HG02840 (cell line): ENCODE measurements around the gene IFT80.

ENCODE experiments used
- ATAC-seq: cut with Tn5 transposase; IDR thresholded peaks from one replicate; pipeline ENCODE4 v1.9.1; 2021; ENCODE audit warnings: mild to moderate bottlenecking, moderate library complexity, moderate number of reproducible peaks; ENCODE audit not compliant: unreplicated experiment, low FRiP score

Gene IFT80

DNA sequence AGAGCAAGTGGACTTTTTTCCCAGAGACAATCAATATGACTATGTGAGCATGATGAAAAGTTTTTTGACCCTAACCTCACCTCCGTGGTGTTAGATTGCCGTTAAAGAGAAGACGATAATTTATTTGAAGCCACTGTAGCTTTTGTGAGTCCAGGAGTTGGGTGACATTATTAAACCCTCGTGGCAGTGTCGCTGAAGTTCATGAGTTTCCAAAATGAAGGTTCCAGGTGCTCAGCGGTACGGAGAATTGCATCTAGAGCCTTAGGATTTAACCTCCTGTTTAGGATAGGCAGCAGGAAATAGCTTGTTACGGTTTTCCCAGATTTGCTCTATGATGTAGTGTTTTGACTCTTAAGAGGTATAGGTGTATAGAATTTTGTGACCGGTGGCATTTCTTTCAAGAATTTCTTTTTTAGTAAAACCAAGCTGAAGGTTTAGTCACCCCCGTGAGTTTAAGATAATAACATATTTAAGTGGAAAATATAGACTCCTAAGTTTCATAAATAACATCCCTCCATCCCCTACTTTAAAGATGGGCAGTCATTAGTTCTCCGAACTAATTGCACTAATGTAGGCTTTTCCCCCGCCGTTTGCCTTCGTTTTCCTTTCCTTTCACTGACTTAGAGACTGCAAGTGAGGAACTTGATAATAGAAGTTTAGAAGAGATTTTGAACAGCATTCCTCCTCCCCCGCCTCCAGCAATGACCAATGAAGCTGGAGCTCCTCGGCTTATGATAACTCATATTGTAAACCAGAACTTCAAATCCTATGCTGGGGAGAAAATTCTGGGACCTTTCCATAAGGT is 2.5 kb upstream of the IFT80 start:
- no peak for ATAC-seq

- peak; percentile 5 for ATAC-seq
These were observed 1.7 kb upstream of the IFT80 start for GRCh38 chr3:160400702-160401150.

- ATAC-seq = peak; percentile 20
These were observed 1.1 kb upstream of the IFT80 start for GRCh38 chr3:160400030-160400701.

GRCh38 chr3:160398820-160399124 is 253 bp downstream of the IFT80 start:
- peak; percentile 3 for ATAC-seq

DNA sequence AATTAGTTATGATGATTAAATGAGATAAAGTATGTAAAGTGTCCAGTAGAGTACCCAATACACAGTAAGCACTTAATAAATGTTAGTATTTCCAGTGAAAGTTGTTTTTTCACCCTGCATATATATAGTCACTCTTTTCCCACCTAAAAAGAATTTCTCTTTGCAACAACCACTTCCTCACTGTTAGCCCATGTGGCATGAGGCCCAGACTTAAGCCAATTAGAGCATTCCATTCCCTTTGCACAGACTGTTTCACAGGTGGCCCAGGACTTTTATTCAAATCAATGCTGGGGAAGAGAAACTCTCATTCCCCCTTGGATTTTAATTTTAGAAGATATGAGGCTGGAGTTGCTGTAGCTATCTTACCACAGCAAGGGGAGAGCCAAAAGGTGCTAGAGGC is 3.7 kb downstream of the IFT80 start:
- no peak for ATAC-seq

- ATAC-seq = no peak
These were observed 5.0 kb downstream of the IFT80 start for GRCh38 chr3:160394009-160394392.

DNA sequence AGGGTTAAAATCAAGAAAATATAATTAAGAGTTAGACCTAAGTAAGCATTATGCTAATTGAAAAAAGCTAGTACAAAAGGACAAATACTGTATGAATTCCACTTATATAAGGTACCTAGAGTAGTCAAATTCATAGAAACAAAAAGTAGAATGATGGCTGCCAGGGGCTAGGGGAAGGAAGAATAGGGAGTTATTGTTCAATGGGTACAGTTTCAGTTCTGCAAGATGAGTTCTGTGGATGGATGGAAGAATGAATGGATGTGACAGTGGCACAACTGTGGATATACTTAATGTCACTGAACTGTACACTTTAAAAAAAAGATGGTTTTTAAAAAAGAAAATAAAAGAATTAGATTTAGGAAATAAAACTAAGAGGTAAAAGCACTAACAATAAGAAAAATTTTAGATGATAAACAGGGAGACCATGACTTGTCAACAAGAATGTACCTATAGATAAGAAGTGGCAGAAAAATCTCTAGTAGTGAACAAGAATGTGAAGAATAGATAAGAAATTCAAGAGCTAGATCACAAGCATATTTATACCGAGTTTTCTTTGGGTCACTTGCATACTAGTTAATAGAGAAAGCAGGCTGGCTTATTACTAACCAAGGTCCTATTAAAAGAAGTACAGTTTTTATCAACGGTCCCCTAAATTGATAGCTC is 5.5 kb downstream of the IFT80 start:
- ATAC-seq = no peak

DNA sequence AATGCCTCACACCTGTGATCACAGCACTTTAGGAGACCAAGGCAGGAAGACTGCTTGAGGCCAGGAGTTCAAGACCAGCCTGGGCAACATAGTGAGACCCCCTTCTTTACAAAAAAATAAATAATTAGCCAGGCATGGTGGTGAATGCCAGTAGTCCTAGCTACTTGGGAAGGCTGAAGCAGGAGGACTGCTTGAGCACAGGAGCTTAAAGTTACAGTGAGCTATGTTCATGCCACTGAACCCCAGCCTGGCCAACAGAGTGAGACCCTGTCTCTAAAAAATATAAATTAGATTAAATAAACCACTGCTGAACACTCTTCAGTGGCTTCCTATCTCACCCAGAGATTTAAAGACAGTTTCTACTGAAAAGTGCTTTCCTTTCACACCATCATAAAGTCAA is 6.2 kb downstream of the IFT80 start:
- ATAC-seq = no peak

- no peak for ATAC-seq
These were observed 8.4 kb downstream of the IFT80 start for GRCh38 chr3:160390565-160391138.

DNA sequence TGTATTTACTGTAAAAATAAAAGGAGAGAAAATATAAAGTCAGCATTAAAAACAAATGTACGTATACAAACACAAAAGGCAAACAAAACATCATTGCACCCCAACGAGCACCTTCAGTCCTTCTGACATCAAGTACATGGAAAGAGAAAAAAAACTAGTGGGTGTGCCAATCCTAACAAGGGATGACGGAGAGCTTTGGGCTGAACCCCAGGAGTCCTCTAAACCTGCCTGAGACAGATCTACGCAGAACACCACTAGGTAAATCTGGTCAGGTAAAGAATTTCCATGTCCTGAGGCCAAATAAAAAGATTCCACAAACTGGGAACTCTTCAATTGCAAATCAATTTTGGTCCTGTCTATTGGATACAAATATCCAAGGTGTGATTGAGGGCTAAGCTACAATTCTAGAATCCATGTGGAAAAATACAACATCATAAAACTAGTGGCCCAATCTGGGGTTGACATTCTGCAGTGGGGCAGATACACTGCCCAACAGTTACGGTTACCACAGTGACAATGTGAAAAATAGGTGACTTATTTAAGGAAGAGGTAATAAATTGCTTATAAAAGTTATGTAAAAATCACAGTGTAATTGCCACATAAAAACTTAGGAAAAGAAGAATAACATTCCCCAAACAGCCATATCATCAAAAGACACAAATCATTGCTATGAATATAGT is 14.2 kb downstream of the IFT80 start:
- ATAC-seq = no peak

- no peak for ATAC-seq
These were observed 17.6 kb downstream of the IFT80 start for GRCh38 chr3:160381470-160381869.

DNA sequence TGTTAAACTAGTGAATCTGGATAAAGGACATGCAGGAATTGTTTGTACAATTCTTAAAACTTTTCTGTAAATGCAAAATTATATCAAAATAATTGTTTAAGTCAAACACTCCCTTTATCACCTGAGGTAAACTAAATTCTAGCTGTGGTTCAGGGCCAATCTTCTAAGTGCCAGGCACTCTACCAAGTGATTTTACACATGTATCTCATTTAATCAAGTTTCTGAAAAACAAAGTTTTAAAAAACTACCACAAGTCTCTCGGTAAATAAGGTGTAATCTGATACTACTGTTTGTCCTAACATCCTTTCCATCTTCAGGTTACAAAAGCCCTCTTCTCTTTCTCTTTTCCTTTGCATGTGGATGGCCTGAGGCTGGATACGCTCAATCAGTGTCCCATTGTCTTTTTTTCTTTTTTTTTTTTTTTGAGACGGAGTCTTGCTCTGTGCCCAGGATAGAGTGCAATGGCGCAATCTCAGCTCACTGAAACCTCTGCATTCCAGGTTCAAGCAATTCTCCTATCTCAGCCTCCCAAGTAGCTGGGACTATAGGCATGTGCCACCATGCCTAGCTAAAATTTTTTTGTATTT is 19.3 kb downstream of the IFT80 start:
- no peak for ATAC-seq

DNA sequence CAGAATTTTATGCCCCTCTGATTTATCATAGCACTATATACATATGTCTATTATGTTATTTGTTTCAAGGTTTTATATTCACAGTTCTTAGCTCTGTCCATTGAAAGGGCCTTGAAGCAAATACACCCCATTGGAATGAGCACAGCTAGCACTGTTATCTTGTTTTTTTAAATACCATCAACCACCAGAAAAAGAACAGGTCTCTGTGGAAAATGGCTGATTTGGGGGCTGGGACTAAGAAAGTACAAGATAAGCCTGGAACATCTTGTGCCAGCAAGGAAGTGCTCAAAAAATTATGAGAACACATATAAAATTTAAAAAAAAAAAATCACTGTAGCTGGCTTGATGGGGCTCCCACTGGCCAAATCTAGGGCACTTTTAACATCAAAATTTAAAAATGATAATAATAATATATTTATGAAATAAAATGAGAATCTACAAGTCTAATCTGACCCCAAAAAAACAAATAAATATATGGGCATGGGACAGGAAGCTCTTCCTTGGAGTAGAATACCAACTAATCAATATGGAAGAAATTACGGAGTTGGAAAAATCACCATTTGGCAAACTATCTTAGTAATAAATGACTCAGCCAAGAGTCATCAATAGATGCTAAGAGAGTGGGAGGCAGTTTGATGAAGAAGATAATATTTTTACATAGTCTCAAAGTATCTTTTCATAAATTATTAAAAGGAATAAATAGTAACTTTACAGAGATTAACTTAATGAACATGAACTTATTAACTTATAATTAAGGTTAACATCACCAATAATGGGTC is 20.5 kb downstream of the IFT80 start:
- no peak for ATAC-seq

GRCh38 chr3:160376681-160377080 is 22.3 kb downstream of the IFT80 start:
- no peak for ATAC-seq

DNA sequence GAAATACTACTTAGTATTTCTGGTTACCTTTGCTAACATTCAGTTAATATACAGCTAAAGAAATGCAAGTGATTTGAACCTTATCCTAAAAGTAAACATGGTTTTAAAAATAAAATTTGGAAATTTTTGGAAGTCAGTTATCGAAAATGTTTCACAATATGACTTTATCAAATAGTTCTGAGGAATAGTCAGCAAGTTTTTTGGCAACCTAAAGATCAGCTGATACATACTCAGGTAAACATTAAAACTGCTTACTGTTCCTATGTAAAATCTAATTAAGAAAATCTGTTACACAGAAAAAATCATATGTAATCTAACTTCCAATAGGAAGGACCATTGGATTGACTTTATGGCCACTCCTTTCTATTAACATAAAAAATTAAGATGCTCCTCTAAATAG is 24.1 kb downstream of the IFT80 start:
- ATAC-seq = no peak

DNA sequence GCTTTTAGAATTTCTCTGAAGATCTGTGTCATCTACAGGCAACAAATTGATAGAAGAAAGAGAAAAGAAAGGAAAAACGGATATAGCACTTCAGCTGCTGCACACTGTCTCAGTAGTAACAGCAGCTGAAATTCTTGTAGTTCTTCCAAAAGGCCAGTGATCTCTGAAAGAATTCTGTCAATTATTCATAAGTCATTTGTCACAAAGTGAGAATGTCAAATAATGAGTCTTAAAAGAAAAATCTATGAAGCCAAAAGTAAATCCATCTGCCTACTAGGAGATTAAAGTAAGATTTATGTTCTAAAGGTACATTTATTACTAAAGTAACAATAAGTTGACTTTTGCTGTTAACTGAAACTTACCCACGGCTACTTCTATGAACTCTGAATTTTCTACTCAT is 24.6 kb downstream of the IFT80 start:
- ATAC-seq = no peak

DNA sequence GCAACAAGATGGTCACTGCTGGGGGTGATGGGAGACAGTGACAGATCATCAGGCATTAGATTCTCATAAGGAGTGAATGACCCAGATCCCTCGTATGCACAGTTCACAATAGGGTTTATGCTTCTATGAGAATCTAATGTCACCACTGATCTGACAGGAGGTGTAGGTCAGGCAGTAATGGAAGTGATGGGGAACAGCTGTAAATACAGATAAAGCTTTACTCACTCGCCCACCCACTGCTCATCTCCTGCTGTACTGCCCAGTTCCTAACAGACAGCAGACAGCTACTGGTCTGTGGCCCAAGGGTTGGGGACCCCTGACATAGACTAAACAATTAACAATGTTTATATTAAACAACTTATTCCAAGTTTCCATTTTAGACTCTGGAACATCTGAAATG is 25.4 kb downstream of the IFT80 start:
- ATAC-seq = no peak

GRCh38 chr3:160372780-160373179 is 26.2 kb downstream of the IFT80 start:
- no peak for ATAC-seq

DNA sequence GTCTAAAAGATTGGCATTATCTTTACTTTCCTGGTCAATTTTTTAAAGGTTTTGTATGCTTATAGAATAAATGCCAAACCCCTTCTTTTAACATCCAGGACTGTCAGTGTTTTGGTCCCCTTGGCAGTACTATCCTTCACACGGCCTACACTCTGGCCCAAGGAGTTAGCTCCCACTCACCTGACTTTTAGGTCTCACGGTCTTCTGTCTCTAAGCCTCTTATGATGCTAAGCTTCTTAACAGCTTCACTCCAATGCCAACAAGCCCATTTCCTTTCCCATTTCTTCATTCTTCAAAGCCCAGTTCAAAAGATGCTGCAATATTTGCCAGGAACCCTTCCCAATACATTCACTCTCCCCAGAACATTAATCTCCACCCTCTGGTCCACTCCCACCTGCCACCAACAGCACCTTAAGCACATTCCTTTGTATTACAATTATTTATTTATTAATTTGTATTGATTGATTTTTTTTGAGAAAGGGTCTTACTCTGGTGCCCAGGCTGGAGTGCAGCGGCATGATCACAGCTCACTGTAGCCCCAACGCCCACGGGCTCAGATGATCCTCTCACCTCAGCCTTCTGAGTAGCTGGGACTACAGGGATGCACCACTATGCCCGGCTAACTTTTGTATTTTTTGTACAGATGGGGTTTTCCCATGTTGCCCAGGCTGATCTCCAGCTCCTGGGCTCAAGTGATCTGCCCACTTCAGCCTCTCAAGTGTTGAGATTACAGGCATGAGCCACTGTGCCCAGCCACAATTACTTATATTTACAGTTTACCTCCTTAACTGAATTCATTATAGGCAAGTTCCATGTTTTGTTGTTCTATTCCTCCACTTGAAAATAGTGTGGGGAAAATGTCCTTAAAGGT is 27.8 kb downstream of the IFT80 start:
- ATAC-seq = no peak
